ENCODE data around the gene MC1R.

GRCh38 chr16:89899879-89900481 lies 18.7 kb upstream of the MC1R start:
- TF ChIP-seq CTCF (IDR thresholded peaks at IDR 0.05) (no peak), POLR2A (IDR thresholded peaks at IDR 0.05) (no peak)

All from uterus (tissue), 2 donors.